Body of pancreas (tissue), 4 donors: Measurements from ENCODE around the gene GPR135. TPM values are rescaled to one million over a fixed set of nuclear protein-coding genes. Genes with fewer than 3 reads are reported as not detected.

Source experiments
- ATAC-seq: fragments of 150-250 bp; one replicate; pipeline ENCODE4 v1.9.1; 2016
- DNase-seq, 4 donors: peaks; one replicate each; pipeline ENCODE4 v3.0.0-alpha.2; 2019
- H3K27ac ChIP-seq, 4 donors: fragments of 200-600 bp; sonication (generic); 1 replicate in 3 of 4; 2 replicates in 1 of 4; pipeline versions ENCODE4 v1.5.1 to v1.6.1; 2016 to 2019; ENCODE audit warnings: mild to moderate bottlenecking in 1 of 4, mixed read lengths in 1 of 4, moderate library complexity in 1 of 4
- H3K27me3 ChIP-seq, 2 donors: fragments of 200-600 bp; sonication (generic); one replicate each; pipeline ENCODE4 v1.6.0; 2016; ENCODE audit warnings: mild to moderate bottlenecking in 1 of 2
- H3K36me3 ChIP-seq, 2 donors: fragments of 200-600 bp; sonication (generic); replicated peaks in 1 of 2; 2 replicates each; pipeline ENCODE4 v1.5.1; 2016; ENCODE audit warnings: low read depth in 2 of 2; ENCODE audit not compliant: insufficient read depth in 1 of 2
- H3K4me1 ChIP-seq: fragments of 200-600 bp; sonication (generic); one replicate; pipeline ENCODE4 v1.6.0; 2016
- H3K4me3 ChIP-seq, 2 donors: fragments of 200-600 bp; sonication (generic); 1 replicate in 1 of 2; 2 replicates in 1 of 2; pipeline ENCODE4 v1.5.1; 2016 to 2019
- H3K9me3 ChIP-seq, 3 donors: fragments of 200-600 bp; sonication (generic); 1 replicate in 2 of 3; 2 replicates in 1 of 3; pipeline ENCODE4 v1.5.1; 2016
- POLR2A ChIP-seq, 3 donors: fragments of 450-650 bp; IDR thresholded peaks; one replicate each; pipeline ENCODE4 v1.6.1; 2016; ENCODE audit warnings: antibody characterized with exemption in 3 of 3, mild to moderate bottlenecking in 2 of 3
- WGBS, 2 donors: methylation state at CpG; one replicate each; pipeline ENCODE4 v1.1.5; 2017; 5-methylcytosine and 5-hydroxymethylcytosine counted together
- intact Hi-C: fragments of 100-400 bp; cut with DNase I; formaldehyde crosslinking; loops from one replicate; pipeline ENCODE4 v1.15.1; 2023
- total RNA-seq, 2 donors: library from RNA; depleted of rRNA; stranded (reverse); fragments of >200 nt; gene quantifications; one replicate each; pipeline ENCODE4 v1.1.0, GENCODE V29; 2016
- TF ChIP-seq, protein P1 (sequence below), 7 experiments: fragments of 450-650 bp in 4 of 7; fragments of 200-600 bp in 3 of 7; sonication (generic) in 3 of 7; IDR thresholded peaks; one replicate each; pipeline ENCODE4 v1.5.1; 2016 to 2019; ENCODE audit warnings: antibody characterized with exemption in 7 of 7

Gene GPR135
- total RNA-seq, 2 donors from 2014 or later = 4.2 to 4.6 TPM

DNA sequence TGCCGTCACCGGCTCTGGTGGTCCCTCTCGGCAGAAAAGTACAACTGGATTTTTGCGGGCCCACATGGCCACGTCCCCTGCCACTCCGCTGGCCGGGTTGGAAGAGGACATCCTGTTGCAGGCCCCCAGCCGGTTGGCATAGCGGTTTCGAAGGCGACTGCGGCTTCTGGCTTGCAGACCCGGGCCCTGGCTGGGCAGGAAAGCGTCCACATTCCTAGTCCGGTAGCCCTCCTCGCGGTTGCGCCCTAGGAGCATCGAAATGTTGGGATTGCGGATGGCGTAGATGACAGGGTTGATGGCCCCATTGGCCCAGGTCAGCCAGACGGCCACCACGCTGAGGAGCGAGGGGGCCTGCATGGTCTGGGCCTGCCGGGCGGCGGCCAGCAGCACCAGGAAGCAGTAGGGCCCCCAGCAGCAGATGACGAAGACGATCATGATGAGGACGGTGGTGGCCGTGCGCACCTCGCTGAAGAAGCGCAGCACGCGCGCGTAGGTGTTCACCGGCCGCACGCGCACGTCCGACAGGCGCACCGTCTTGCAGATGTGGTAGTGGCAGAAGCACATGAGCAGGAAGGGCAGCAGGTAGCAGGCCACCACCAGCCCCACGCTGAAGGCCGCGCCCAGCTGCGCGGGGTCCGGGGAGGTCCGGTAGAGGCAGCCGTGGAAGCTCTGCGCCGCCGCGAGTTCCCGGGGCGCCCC, 1.2 kb downstream of the GPR135 start:
- peaks cover 11% of the 10 kb centered on the region for H3K4me1 ChIP-seq
- no peaks in the 10 kb centered on the region for H3K36me3 ChIP-seq
- ATAC-seq (no peak), DNase-seq (peak; percentile 14 to 25 (median 18))
- TF ChIP-seq, protein P1, sequence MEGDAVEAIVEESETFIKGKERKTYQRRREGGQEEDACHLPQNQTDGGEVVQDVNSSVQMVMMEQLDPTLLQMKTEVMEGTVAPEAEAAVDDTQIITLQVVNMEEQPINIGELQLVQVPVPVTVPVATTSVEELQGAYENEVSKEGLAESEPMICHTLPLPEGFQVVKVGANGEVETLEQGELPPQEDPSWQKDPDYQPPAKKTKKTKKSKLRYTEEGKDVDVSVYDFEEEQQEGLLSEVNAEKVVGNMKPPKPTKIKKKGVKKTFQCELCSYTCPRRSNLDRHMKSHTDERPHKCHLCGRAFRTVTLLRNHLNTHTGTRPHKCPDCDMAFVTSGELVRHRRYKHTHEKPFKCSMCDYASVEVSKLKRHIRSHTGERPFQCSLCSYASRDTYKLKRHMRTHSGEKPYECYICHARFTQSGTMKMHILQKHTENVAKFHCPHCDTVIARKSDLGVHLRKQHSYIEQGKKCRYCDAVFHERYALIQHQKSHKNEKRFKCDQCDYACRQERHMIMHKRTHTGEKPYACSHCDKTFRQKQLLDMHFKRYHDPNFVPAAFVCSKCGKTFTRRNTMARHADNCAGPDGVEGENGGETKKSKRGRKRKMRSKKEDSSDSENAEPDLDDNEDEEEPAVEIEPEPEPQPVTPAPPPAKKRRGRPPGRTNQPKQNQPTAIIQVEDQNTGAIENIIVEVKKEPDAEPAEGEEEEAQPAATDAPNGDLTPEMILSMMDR (IDR thresholded peaks at IDR 0.05) = no peak
- TF ChIP-seq POLR2A (IDR thresholded peaks at IDR 0.05) = no peak
- no peaks in the 10 kb centered on the region for H3K27me3 ChIP-seq
- intact Hi-C loops = no loop called here
- peak overlapping the region; percentile 45 to 55 for H3K4me3 ChIP-seq
- no peaks in the 10 kb centered on the region for H3K9me3 ChIP-seq
- WGBS, 2 donors = 15 to 32% methylated on average over 32 to 59 of the region's 60 CpGs
- H3K27ac ChIP-seq = peak overlapping the region in 3 of 4 donors; percentile 60 to 73 (median 70)

- no peaks in the 10 kb centered on the region for H3K9me3 ChIP-seq
- peaks cover 11% of the 10 kb centered on the region for H3K4me1 ChIP-seq
- TF ChIP-seq, protein P1 (IDR thresholded peaks at IDR 0.05) = no peak
- TF ChIP-seq POLR2A (IDR thresholded peaks at IDR 0.05) = no peak
- DNase-seq (no peak), ATAC-seq (no peak)
- 70 to 93% methylated on average over 1 of the region's 1 CpG for WGBS, 2 donors
- no peak overlapping the region for H3K4me3 ChIP-seq
- intact Hi-C loops = no loop called here
- H3K27ac ChIP-seq = no peak overlapping the region
- no peaks in the 10 kb centered on the region for H3K27me3 ChIP-seq
- no peaks in the 10 kb centered on the region for H3K36me3 ChIP-seq
Observed at GRCh38 chr14:59461891-59462290, 3.3 kb downstream of the GPR135 start.

DNA sequence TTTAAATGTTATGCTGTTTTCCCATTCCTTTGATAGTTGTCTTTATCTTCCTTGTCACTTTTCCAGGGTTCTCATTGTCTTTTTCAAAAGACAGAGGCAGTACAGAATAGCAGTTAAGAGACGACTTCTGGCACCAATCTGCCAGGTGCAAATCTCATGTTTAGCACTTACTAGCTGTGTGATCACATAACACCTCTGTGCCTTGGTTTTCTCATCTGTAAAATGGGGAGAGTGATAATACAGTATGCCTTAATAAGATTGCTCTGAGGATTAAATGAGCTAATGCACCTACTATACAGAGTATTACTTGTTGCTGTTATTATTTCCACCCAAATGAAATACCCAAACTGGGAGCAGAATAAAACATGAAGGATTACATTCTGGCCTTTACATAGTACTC, 4.8 kb downstream of the GPR135 start:
- no peaks in the 10 kb centered on the region for H3K27me3 ChIP-seq
- no peaks in the 10 kb centered on the region for H3K9me3 ChIP-seq
- no peak for DNase-seq
- 72 to 84% methylated on average over 1 of the region's 1 CpG for WGBS, 2 donors
- H3K36me3 ChIP-seq = no peaks in the 10 kb centered on the region
- ATAC-seq = no peak
- peaks cover 11% of the 10 kb centered on the region for H3K4me1 ChIP-seq
- H3K4me3 ChIP-seq = no peak overlapping the region
- TF ChIP-seq, protein P1 (IDR thresholded peaks at IDR 0.05) = no peak
- no peak for TF ChIP-seq POLR2A (IDR thresholded peaks at IDR 0.05)
- no peak overlapping the region for H3K27ac ChIP-seq
- intact Hi-C loops = no loop called here

DNA sequence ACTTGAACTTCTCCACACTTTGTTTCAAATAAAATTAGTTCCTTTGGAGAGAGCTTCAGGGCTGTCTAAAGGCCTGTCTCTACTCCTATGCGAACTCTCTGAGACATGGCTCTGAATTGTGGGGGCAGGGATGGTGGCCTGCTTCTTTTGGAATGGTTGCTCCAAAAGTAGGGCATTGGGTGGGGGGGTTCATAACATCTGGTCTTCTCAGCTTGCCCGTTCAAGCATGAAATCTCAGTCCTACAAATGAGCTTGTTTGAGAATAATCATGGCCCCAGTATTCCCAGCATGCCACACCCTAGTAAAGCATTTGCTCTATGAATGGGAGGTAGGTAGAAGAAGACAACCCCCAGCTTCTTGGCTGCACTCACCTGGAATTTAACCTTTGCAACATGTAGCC, 6.7 kb downstream of the GPR135 start:
- Histone ChIP-seq H3K27ac (no peak overlapping the region), H3K27me3 (no peaks in the 10 kb centered on the region), H3K4me1 (peaks cover under 1% of the 10 kb centered on the region), H3K9me3 (no peaks in the 10 kb centered on the region), H3K4me3 (no peak overlapping the region), H3K36me3 (no peaks in the 10 kb centered on the region)
- 89 to 100% methylated on average over 2 of the region's 2 CpGs for WGBS, 2 donors
- TF ChIP-seq, protein P1 (IDR thresholded peaks at IDR 0.05) = no peak
- TF ChIP-seq POLR2A (IDR thresholded peaks at IDR 0.05) = no peak
- no peak for DNase-seq
- no peak for ATAC-seq
- intact Hi-C loops = no loop called here

- Histone ChIP-seq H3K4me1 (no peaks in the 10 kb centered on the region), H3K27ac (no peak overlapping the region), H3K4me3 (no peak overlapping the region), H3K27me3 (no peaks in the 10 kb centered on the region), H3K9me3 (no peaks in the 10 kb centered on the region), H3K36me3 (no peaks in the 10 kb centered on the region)
- no peak for ATAC-seq
- intact Hi-C loops = no loop called here
- WGBS, 2 donors = 94 to 100% methylated on average over 1 of the region's 1 CpG
- no peak for DNase-seq
- no peak for TF ChIP-seq POLR2A (IDR thresholded peaks at IDR 0.05)
- TF ChIP-seq, protein P1 (IDR thresholded peaks at IDR 0.05) = no peak
Observed at GRCh38 chr14:59455411-59455810, 9.8 kb downstream of the GPR135 start.
